Chondrocyte (in vitro differentiated cells): Measurements from ENCODE around the gene HAUS3. TPM values are rescaled to one million over a fixed set of nuclear protein-coding genes. Genes with fewer than 3 reads are reported as not detected.

Experiments
- DNase-seq: peaks from one replicate; pipeline ENCODE4 v3.0.0; 2021; ENCODE audit warnings: mixed read lengths, low spot score
- H3K27ac Mint-ChIP-seq: one replicate; pipeline ENCODE4 v1.8.0; 2021; ENCODE audit warnings: mild to moderate bottlenecking, moderate library complexity, mixed read lengths; ENCODE audit not compliant: unreplicated experiment
- H3K27me3 Mint-ChIP-seq: 2 replicates; pipeline ENCODE4 v1.8.0; 2021; ENCODE audit warnings: low read depth, mixed read lengths
- H3K36me3 Mint-ChIP-seq: 2 replicates; pipeline ENCODE4 v1.8.0; 2021; ENCODE audit warnings: low read depth, mixed read lengths
- H3K4me1 Mint-ChIP-seq: 2 replicates; pipeline ENCODE4 v1.8.0; 2021; ENCODE audit warnings: low read depth, mild to moderate bottlenecking, mixed read lengths
- H3K4me3 Mint-ChIP-seq: one replicate; pipeline ENCODE4 v1.8.0; 2021; ENCODE audit warnings: mild to moderate bottlenecking, moderate library complexity, mixed read lengths; ENCODE audit not compliant: unreplicated experiment
- H3K9me3 Mint-ChIP-seq: 2 replicates; pipeline ENCODE4 v1.8.0; 2021; ENCODE audit warnings: low read depth, mixed read lengths
- total RNA-seq: library from RNA; stranded (reverse); gene quantifications from 3 replicates; pipeline ENCODE4 v1.2.1, GENCODE V29; 2021
- TF ChIP-seq, protein P1 (sequence below): fragments of 200-600 bp; sonication (generic); IDR thresholded peaks from 2 replicates; pipeline ENCODE4 v1.5.0; 2021; ENCODE audit warnings: antibody characterized with exemption, mild to moderate bottlenecking, moderate library complexity

Gene HAUS3
- total RNA-seq, 1 donor from 2014 or later, result 10.0 TPM

DNA sequence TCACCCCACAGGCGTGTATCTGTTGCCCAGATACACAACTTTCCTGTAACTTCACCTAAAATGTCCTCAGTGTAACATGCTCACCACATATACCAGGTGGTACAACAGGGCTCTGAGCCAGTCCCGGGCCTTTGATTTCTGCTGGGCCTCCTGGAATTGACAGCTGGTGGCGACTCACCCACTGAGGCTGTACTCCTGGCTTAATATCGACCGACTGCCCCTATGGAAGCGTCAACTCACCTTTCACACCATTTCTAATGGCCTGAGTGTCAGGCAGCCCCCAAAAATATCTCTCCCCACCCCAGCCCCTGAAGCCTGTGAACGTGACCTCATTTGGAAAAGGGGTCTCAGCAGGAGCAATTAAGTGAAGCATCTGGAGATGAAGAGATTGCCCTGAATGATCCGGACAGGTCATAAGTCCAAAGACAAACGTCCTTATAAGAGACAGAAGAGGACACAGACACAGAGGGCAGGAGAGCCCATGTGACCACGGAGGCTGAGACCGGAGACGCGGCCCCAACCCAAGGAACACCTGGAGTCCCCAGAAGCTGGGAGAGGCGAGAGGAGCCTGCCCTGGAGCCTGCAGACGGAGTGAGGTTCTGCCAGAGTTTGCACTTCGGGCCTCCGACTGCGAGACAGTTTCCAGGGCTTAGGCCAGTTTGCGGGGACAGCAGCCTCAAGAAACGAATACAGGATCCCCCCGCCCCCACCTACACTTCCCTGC lies 32.6 kb upstream of the HAUS3 start:
- peak; percentile 80 for DNase-seq
- Mint-ChIP-seq H3K9me3 (no peaks in the 10 kb centered on the region), H3K27ac (no peak overlapping the region), H3K4me1 (no peaks in the 10 kb centered on the region), H3K27me3 (peaks cover 3% of the 10 kb centered on the region), H3K36me3 (no peaks in the 10 kb centered on the region), H3K4me3 (no peak overlapping the region)
- TF ChIP-seq, protein P1, sequence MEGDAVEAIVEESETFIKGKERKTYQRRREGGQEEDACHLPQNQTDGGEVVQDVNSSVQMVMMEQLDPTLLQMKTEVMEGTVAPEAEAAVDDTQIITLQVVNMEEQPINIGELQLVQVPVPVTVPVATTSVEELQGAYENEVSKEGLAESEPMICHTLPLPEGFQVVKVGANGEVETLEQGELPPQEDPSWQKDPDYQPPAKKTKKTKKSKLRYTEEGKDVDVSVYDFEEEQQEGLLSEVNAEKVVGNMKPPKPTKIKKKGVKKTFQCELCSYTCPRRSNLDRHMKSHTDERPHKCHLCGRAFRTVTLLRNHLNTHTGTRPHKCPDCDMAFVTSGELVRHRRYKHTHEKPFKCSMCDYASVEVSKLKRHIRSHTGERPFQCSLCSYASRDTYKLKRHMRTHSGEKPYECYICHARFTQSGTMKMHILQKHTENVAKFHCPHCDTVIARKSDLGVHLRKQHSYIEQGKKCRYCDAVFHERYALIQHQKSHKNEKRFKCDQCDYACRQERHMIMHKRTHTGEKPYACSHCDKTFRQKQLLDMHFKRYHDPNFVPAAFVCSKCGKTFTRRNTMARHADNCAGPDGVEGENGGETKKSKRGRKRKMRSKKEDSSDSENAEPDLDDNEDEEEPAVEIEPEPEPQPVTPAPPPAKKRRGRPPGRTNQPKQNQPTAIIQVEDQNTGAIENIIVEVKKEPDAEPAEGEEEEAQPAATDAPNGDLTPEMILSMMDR, result no peak

GRCh38 chr4:2273657-2274319 lies 31.9 kb upstream of the HAUS3 start:
- H3K36me3 Mint-ChIP-seq, result no peaks in the 10 kb centered on the region
- H3K27ac Mint-ChIP-seq, result no peak overlapping the region
- DNase-seq, result no peak
- no peak overlapping the region for H3K4me3 Mint-ChIP-seq
- H3K27me3 Mint-ChIP-seq, result peaks cover 3% of the 10 kb centered on the region
- H3K4me1 Mint-ChIP-seq, result no peaks in the 10 kb centered on the region
- H3K9me3 Mint-ChIP-seq, result no peaks in the 10 kb centered on the region
- TF ChIP-seq, protein P1, result no peak

GRCh38 chr4:2273221-2273620 lies 31.3 kb upstream of the HAUS3 start:
- H3K36me3 Mint-ChIP-seq, result no peaks in the 10 kb centered on the region
- TF ChIP-seq, protein P1, result no peak
- no peak overlapping the region for H3K27ac Mint-ChIP-seq
- H3K9me3 Mint-ChIP-seq, result no peaks in the 10 kb centered on the region
- no peak for DNase-seq
- H3K4me1 Mint-ChIP-seq, result no peaks in the 10 kb centered on the region
- no peak overlapping the region for H3K4me3 Mint-ChIP-seq
- H3K27me3 Mint-ChIP-seq, result peaks cover 3% of the 10 kb centered on the region

GRCh38 chr4:2272828-2273120 lies 30.9 kb upstream of the HAUS3 start:
- TF ChIP-seq, protein P1, result no peak
- no peaks in the 10 kb centered on the region for H3K9me3 Mint-ChIP-seq
- no peak overlapping the region for H3K4me3 Mint-ChIP-seq
- no peaks in the 10 kb centered on the region for H3K36me3 Mint-ChIP-seq
- DNase-seq, result no peak
- H3K27ac Mint-ChIP-seq, result no peak overlapping the region
- no peaks in the 10 kb centered on the region for H3K4me1 Mint-ChIP-seq
- peaks cover 3% of the 10 kb centered on the region for H3K27me3 Mint-ChIP-seq

DNA sequence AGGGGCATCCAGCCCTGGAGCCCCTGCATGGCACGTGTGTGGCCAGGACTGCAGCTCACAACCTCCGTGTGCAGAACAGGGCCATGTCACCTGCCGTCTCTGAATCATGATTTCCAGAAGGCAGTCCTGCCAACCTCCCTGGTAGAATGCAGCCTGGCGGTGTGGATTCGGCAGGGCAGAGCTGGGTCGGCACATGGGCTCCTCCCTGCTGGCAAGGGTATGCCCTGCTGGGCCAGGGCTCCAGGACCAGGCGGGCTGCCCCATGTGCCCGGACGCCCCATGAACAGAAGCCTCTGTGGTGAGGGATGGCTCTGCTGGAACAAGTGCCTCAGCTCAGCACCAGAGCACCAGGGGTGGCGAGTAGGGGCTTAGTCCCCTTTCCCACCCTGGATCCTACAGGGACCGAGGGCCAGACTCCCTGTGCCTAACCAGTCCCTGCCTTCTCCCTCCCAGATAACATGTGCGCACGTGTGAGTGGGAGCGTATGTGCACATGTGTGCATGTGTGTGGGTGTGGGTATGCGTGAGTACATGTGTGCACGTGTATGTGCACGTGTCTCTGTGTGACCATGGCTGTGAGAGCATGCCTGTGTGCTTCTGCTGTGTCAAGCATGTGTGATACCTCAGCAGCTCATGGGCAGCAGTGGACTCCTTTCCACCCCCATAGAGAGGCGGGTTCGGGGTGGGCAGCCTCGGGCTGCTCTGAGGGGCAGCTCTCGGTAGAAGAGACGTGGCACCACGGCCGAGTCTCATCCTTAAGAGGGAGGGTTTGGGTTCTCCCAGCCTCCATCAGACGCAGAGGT lies 30.3 kb upstream of the HAUS3 start:
- Mint-ChIP-seq H3K4me1 (no peaks in the 10 kb centered on the region), H3K27ac (no peak overlapping the region), H3K27me3 (peaks cover 3% of the 10 kb centered on the region), H3K9me3 (no peaks in the 10 kb centered on the region), H3K36me3 (no peaks in the 10 kb centered on the region), H3K4me3 (no peak overlapping the region)
- TF ChIP-seq, protein P1, result no peak
- no peak for DNase-seq
